GM19099 (cell line): ENCODE data around the gene ADAR.

ENCODE experiments used
- POLR2A ChIP-seq: IDR thresholded peaks from 3 replicates; pipeline ENCODE4 v1.6.1; 2011; ENCODE audit warnings: low read depth; ENCODE audit not compliant: insufficient read length; ENCODE audit errors: extremely low read depth

ADAR gene

GRCh38 chr1:154577346-154578057 lies 30.5 kb downstream of the ADAR start:
- no peak for TF ChIP-seq POLR2A

GRCh38 chr1:154575951-154576566 lies 31.9 kb downstream of the ADAR start:
- no peak for TF ChIP-seq POLR2A

GRCh38 chr1:154575147-154575927 lies 32.6 kb downstream of the ADAR start:
- TF ChIP-seq POLR2A, result no peak

- TF ChIP-seq POLR2A, result no peak
Observed at GRCh38 chr1:154574716-154575115, 33.3 kb downstream of the ADAR start.

GRCh38 chr1:154573168-154573510 lies 34.8 kb downstream of the ADAR start:
- TF ChIP-seq POLR2A, result no peak

- no peak for TF ChIP-seq POLR2A
Observed at GRCh38 chr1:154572468-154573167, 35.4 kb downstream of the ADAR start.

- no peak for TF ChIP-seq POLR2A
Observed at GRCh38 chr1:154571964-154572288, 36.1 kb downstream of the ADAR start.

GRCh38 chr1:154571244-154571963 lies 36.6 kb downstream of the ADAR start:
- TF ChIP-seq POLR2A, result no peak

GRCh38 chr1:154568157-154568815 lies 39.7 kb downstream of the ADAR start:
- no peak for TF ChIP-seq POLR2A

GRCh38 chr1:154567386-154568156 lies 40.4 kb downstream of the ADAR start, which contains the start of gene CHRNB2:
Gene CHRNB2, plus strand, starts transcription at chr1:154567778. Its CDS starts 267 bp downstream, at chr1:154568045.
- TF ChIP-seq POLR2A, result no peak

- no peak for TF ChIP-seq POLR2A
Observed at GRCh38 chr1:154565876-154566275, 42.1 kb downstream of the ADAR start.

- no peak for TF ChIP-seq POLR2A
Observed at GRCh38 chr1:154559466-154560044, 48.4 kb downstream of the ADAR start.
